Calu3 (cell line): Measurements from ENCODE around the gene HHAT. TPM values are rescaled to one million over a fixed set of nuclear protein-coding genes. Genes with fewer than 3 reads are reported as not detected.

Source experiments
- BruUV-seq: library from RNA; stranded (reverse); fragments of 400-500 nt; replicated peaks from 2 replicates; lab custom pipeline; 2021; lab: Mats Ljungman, UMichigan
- CTCF ChIA-PET: fragments of 300-600 bp; sonication (Branson Sonifier 250); formaldehyde crosslinking; loops from one replicate; lab custom pipeline; 2022; ENCODE audit warnings: antibody characterized with exemption; lab: Charles Lee
- DNase-seq: peaks from one replicate; pipeline ENCODE4 v3.0.0; 2022
- H3K27ac Mint-ChIP-seq: one replicate; pipeline ENCODE4 v1.8.0; 2022; ENCODE audit warnings: mixed read lengths; ENCODE audit not compliant: unreplicated experiment
- H3K27me3 Mint-ChIP-seq: one replicate; pipeline ENCODE4 v1.8.0; 2022; ENCODE audit warnings: mixed read lengths; ENCODE audit not compliant: unreplicated experiment
- H3K36me3 Mint-ChIP-seq: one replicate; pipeline ENCODE4 v1.8.0; 2022; ENCODE audit warnings: mild to moderate bottlenecking, moderate library complexity, mixed read lengths; ENCODE audit not compliant: insufficient read depth, unreplicated experiment
- H3K4me1 Mint-ChIP-seq: one replicate; pipeline ENCODE4 v1.8.0; 2022; ENCODE audit warnings: mild to moderate bottlenecking, low read depth, mixed read lengths; ENCODE audit not compliant: unreplicated experiment
- H3K4me3 Mint-ChIP-seq: one replicate; pipeline ENCODE4 v1.8.0; 2022; ENCODE audit warnings: mild to moderate bottlenecking, low read depth, moderate library complexity, mixed read lengths; ENCODE audit not compliant: unreplicated experiment
- H3K9me3 Mint-ChIP-seq: one replicate; pipeline ENCODE4 v1.8.0; 2022; ENCODE audit warnings: low read depth, mixed read lengths; ENCODE audit not compliant: unreplicated experiment
- CTCF ChIP-seq: fragments of 200-600 bp; IDR thresholded peaks from one replicate; pipeline ENCODE4 v1.8.0; 2022; ENCODE audit warnings: antibody characterized with exemption; ENCODE audit not compliant: unreplicated experiment
- intact Hi-C: fragments of 100-400 bp; cut with micrococcal nuclease; formaldehyde crosslinking; loops from one replicate; pipeline ENCODE4 v1.10.0; 2022; ENCODE audit not compliant: unreplicated experiment
- total RNA-seq: library from RNA; stranded (reverse); gene quantifications from 2 replicates; pipeline ENCODE4 v1.2.3, GENCODE V29; 2022

Gene HHAT
- total RNA-seq, 1 experiment from 2014 or later, result 5.8 TPM

- H3K4me1 Mint-ChIP-seq, result peaks cover 9% of the 10 kb centered on the region
- DNase-seq, result no peak
- no peaks in the 10 kb centered on the region for H3K27me3 Mint-ChIP-seq
- CTCF ChIA-PET, result no interaction called here
- no peak overlapping the region for H3K4me3 Mint-ChIP-seq
- intact Hi-C loops, result no loop called here
- H3K27ac Mint-ChIP-seq, result no peak overlapping the region
- BruUV-seq, result no TSS peak
- H3K36me3 Mint-ChIP-seq, result no peaks in the 10 kb centered on the region
- H3K9me3 Mint-ChIP-seq, result no peaks in the 10 kb centered on the region
- no peak for TF ChIP-seq CTCF
Measured at GRCh38 chr1:210358626-210359025, 29.9 kb downstream of the HHAT start.

DNA sequence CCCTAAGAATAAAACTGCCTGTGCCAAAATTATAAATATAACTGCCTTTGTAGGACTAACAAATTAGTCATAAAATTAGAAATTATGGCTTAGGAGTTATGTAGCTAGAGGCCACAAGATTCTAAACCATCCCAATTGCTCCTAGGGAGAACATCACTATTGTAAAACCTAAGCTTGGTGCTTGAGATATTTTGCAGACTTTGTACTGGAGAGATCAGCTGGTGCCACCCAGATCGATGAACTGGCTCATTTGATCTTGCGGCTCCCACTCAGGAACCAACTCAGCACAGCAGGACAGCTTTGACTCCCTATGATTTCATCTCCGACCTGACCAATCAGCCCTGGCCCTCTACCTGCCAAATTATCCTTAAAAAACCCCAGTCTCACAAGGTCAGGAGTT, 30.6 kb downstream of the HHAT start:
- TF ChIP-seq CTCF, result no peak
- H3K4me3 Mint-ChIP-seq, result no peak overlapping the region
- CTCF ChIA-PET, result interaction anchor here (1.1 kb wide), 1 partner anchor 10 kb away, joined by 5 read pairs; no protein-coding TSS in a partner anchor
- H3K36me3 Mint-ChIP-seq, result no peaks in the 10 kb centered on the region
- no peaks in the 10 kb centered on the region for H3K27me3 Mint-ChIP-seq
- intact Hi-C loops, result no loop called here
- no TSS peak for BruUV-seq
- no peaks in the 10 kb centered on the region for H3K9me3 Mint-ChIP-seq
- H3K27ac Mint-ChIP-seq, result no peak overlapping the region
- no peak for DNase-seq
- peaks cover 9% of the 10 kb centered on the region for H3K4me1 Mint-ChIP-seq

DNA sequence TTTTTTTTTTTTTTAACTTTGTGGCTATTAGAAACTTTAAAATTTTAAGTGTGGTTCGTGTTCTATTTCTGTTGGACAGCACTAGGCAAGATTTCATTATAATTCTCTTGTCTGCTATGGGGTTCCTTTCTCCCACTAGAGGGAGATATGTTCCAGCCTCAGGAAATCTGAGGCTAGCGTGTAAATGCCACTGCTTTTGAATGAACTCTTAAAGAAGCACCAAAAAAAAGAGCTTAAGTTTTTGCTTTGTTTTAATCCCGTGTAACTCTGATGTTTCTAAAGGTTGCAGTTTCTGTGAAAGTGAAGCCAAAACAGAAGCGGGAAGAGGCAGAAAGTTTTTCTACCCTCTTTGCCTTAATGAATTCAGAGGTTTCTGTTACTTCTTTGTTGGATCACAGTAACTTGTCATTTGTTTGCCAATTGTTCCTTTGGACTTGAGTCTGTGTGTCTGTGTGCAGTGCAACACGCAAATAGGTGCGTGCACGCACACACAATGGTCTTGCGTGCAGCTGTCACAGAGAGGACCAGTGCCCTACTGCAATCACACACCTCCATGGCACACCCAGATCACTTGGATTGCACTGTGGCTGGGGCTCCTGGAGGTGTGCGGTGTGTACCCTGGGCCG, 32.3 kb downstream of the HHAT start:
- intact Hi-C loops, result loop anchor here (1.0 kb wide), 2 partner anchors 35 to 39 kb away; no protein-coding TSS in a partner anchor
- CTCF ChIA-PET, result interaction anchor here (0.6 to 2.1 kb wide), 16 partner anchors 9 to 487 kb away, joined by 3 to 16 read pairs (median 5); no protein-coding TSS in a partner anchor
- no peak for DNase-seq
- Mint-ChIP-seq H3K27me3 (no peaks in the 10 kb centered on the region), H3K36me3 (no peaks in the 10 kb centered on the region), H3K4me1 (peaks cover 9% of the 10 kb centered on the region), H3K4me3 (no peak overlapping the region), H3K9me3 (no peaks in the 10 kb centered on the region), H3K27ac (no peak overlapping the region)
- peak; percentile 67 for TF ChIP-seq CTCF
- BruUV-seq, result no TSS peak

DNA sequence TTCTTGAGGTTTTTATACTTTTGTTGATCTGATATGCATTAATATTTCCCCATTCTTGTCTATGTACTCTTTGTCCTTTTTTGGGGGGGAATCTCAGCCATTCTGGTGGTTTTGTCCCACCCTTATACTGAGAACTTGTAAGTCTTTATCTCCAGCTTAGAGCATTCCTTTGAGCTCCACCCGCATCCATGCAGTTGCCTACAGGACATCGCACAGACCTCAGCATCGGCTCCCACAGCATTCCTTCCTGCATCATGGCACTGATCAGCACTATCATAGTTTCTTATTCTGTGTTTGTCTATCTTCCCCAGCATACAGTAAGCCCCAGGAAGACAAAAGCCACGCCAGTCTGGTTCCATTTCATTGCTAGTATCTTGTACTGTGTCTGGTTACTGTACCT, 33.0 kb downstream of the HHAT start:
- intact Hi-C loops, result loop anchor here (1.0 kb wide), 2 partner anchors 35 to 39 kb away; no protein-coding TSS in a partner anchor
- H3K27me3 Mint-ChIP-seq, result no peaks in the 10 kb centered on the region
- CTCF ChIA-PET, result interaction anchor here (0.9 to 2.1 kb wide), 5 partner anchors 8 to 218 kb away, joined by 3 to 16 read pairs (median 5); no protein-coding TSS in a partner anchor
- BruUV-seq, result no TSS peak
- peaks cover 13% of the 10 kb centered on the region for H3K4me1 Mint-ChIP-seq
- no peaks in the 10 kb centered on the region for H3K36me3 Mint-ChIP-seq
- H3K9me3 Mint-ChIP-seq, result no peaks in the 10 kb centered on the region
- H3K4me3 Mint-ChIP-seq, result no peak overlapping the region
- TF ChIP-seq CTCF, result no peak
- no peak for DNase-seq
- H3K27ac Mint-ChIP-seq, result no peak overlapping the region
